ENCODE results near the gene CMC2.

CMC2 gene

GRCh38 chr16:80984124-80984892 is 22.4 kb downstream of the CMC2 start:
- intact Hi-C loops (cut with DNase I; ENCODE audit: low total_unique reads) = no loop called here
- TF ChIP-seq CTCF (IDR thresholded peaks at IDR 0.05) = no peak
- no peak for DNase-seq
- H3K9me3 ChIP-seq = no peaks in the 10 kb centered on the region
- H3K27me3 ChIP-seq = no peaks in the 10 kb centered on the region
- H3K4me3 ChIP-seq = no peak overlapping the region
- no peaks in the 10 kb centered on the region for H3K4me1 ChIP-seq
- peaks cover 6 to 8% (median 8%) of the 10 kb centered on the region in 3 donors for H3K36me3 ChIP-seq
- H3K27ac ChIP-seq = no peak overlapping the region

- H3K4me1 ChIP-seq = no peaks in the 10 kb centered on the region
- intact Hi-C loops (cut with DNase I; ENCODE audit: low total_unique reads) = no loop called here
- H3K27me3 ChIP-seq = no peaks in the 10 kb centered on the region
- peaks cover 9 to 14% (median 10%) of the 10 kb centered on the region in 3 donors for H3K36me3 ChIP-seq
- no peak overlapping the region for H3K27ac ChIP-seq
- no peak for DNase-seq
- no peak for TF ChIP-seq CTCF (IDR thresholded peaks at IDR 0.05)
- no peak overlapping the region for H3K4me3 ChIP-seq
- H3K9me3 ChIP-seq = no peaks in the 10 kb centered on the region
Observed at GRCh38 chr16:80982646-80983045, 24.0 kb downstream of the CMC2 start.

- no peaks in the 10 kb centered on the region for H3K9me3 ChIP-seq
- H3K27ac ChIP-seq = no peak overlapping the region
- no peak overlapping the region for H3K4me3 ChIP-seq
- TF ChIP-seq CTCF (IDR thresholded peaks at IDR 0.05) = no peak
- intact Hi-C loops (cut with DNase I; ENCODE audit: low total_unique reads) = no loop called here
- H3K27me3 ChIP-seq = no peaks in the 10 kb centered on the region
- peaks cover 12 to 14% (median 13%) of the 10 kb centered on the region in 3 donors for H3K36me3 ChIP-seq
- no peak for DNase-seq
- no peaks in the 10 kb centered on the region for H3K4me1 ChIP-seq
Observed at GRCh38 chr16:80981103-80981502, 25.6 kb downstream of the CMC2 start.

DNA sequence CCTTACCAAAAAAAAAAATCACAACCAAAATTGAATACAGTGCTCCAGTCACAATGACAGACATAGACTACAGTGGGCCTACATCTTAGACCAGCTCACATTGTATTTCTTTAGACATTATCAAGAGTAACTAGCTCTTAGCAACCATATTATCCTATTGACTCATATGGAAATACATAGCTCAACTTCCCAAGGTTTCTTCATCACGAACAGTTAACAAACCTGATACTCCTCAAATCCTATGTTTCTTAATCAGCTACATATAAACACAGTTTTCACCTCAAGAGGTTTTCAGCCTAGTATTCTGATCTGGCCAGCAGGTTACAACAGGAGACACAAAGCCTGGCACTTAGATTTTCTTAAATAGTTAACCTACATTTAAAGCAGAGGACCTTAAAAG is 29.7 kb downstream of the CMC2 start:
- H3K36me3 ChIP-seq = peaks cover 21 to 26% (median 23%) of the 10 kb centered on the region in 3 donors
- H3K4me1 ChIP-seq = no peaks in the 10 kb centered on the region
- no peak overlapping the region for H3K27ac ChIP-seq
- H3K9me3 ChIP-seq = no peaks in the 10 kb centered on the region
- no peak overlapping the region for H3K4me3 ChIP-seq
- DNase-seq = no peak
- TF ChIP-seq CTCF (IDR thresholded peaks at IDR 0.05) = no peak
- H3K27me3 ChIP-seq = no peaks in the 10 kb centered on the region
- intact Hi-C loops (cut with DNase I; ENCODE audit: low total_unique reads) = no loop called here

GRCh38 chr16:80974649-80975376 is 31.9 kb downstream of the CMC2 start:
- intact Hi-C loops (cut with DNase I; ENCODE audit: low total_unique reads) = no loop called here
- Histone ChIP-seq H3K9me3 (no peaks in the 10 kb centered on the region), H3K4me3 (no peak overlapping the region), H3K4me1 (no peaks in the 10 kb centered on the region), H3K27me3 (no peaks in the 10 kb centered on the region), H3K36me3 (peaks cover 20 to 24% (median 23%) of the 10 kb centered on the region in 3 donors), H3K27ac (no peak overlapping the region)
- no peak for DNase-seq
- no peak for TF ChIP-seq CTCF (IDR thresholded peaks at IDR 0.05)
